ENCODE results near the gene FGD6.

FGD6 gene

GRCh38 chr12:95192271-95192670, 25.0 kb downstream of the FGD6 start:
- Histone ChIP-seq H3K4me1 (no peaks in the 10 kb centered on the region), H3K27me3 (no peaks in the 10 kb centered on the region), H3K27ac (no peak overlapping the region), H3K4me3 (no peak overlapping the region), H3K36me3 (no peaks in the 10 kb centered on the region), H3K9me3 (no peaks in the 10 kb centered on the region)
- TF ChIP-seq CTCF (IDR thresholded peaks at IDR 0.05) = no peak
- DNase-seq = no peak
- intact Hi-C loops (cut with DNase I; ENCODE audit: low total_unique reads) = no loop called here

- Histone ChIP-seq H3K4me1 (no peaks in the 10 kb centered on the region), H3K4me3 (no peak overlapping the region), H3K27ac (no peak overlapping the region), H3K36me3 (no peaks in the 10 kb centered on the region), H3K9me3 (no peaks in the 10 kb centered on the region), H3K27me3 (no peaks in the 10 kb centered on the region)
- no peak for TF ChIP-seq CTCF (IDR thresholded peaks at IDR 0.05)
- no peak for DNase-seq
- intact Hi-C loops (cut with DNase I; ENCODE audit: low total_unique reads) = no loop called here
Observed at GRCh38 chr12:95191060-95191696, 26.1 kb downstream of the FGD6 start.

GRCh38 chr12:95187865-95188415, 29.3 kb downstream of the FGD6 start:
- H3K36me3 ChIP-seq = no peaks in the 10 kb centered on the region
- H3K27ac ChIP-seq = no peak overlapping the region
- H3K27me3 ChIP-seq = no peaks in the 10 kb centered on the region
- no peaks in the 10 kb centered on the region for H3K4me1 ChIP-seq
- no peaks in the 10 kb centered on the region for H3K9me3 ChIP-seq
- intact Hi-C loops (cut with DNase I; ENCODE audit: low total_unique reads) = no loop called here
- DNase-seq = no peak
- TF ChIP-seq CTCF (IDR thresholded peaks at IDR 0.05) = no peak
- H3K4me3 ChIP-seq = no peak overlapping the region

- Histone ChIP-seq H3K4me3 (no peak overlapping the region), H3K36me3 (no peaks in the 10 kb centered on the region), H3K4me1 (no peaks in the 10 kb centered on the region), H3K27ac (no peak overlapping the region), H3K9me3 (no peaks in the 10 kb centered on the region), H3K27me3 (no peaks in the 10 kb centered on the region)
- intact Hi-C loops (cut with DNase I; ENCODE audit: low total_unique reads) = no loop called here
- no peak for TF ChIP-seq CTCF (IDR thresholded peaks at IDR 0.05)
- no peak for DNase-seq
Observed at GRCh38 chr12:95185854-95186253, 31.4 kb downstream of the FGD6 start.

GRCh38 chr12:95185072-95185471, 32.2 kb downstream of the FGD6 start:
- H3K27me3 ChIP-seq = no peaks in the 10 kb centered on the region
- H3K4me3 ChIP-seq = no peak overlapping the region
- intact Hi-C loops (cut with DNase I; ENCODE audit: low total_unique reads) = no loop called here
- no peak for TF ChIP-seq CTCF (IDR thresholded peaks at IDR 0.05)
- H3K36me3 ChIP-seq = no peaks in the 10 kb centered on the region
- H3K4me1 ChIP-seq = no peaks in the 10 kb centered on the region
- H3K27ac ChIP-seq = no peak overlapping the region
- H3K9me3 ChIP-seq = no peaks in the 10 kb centered on the region
- no peak for DNase-seq
